ENCODE results near the gene TRABD2B.
A peak's percentile ranks its signal among the peaks of the same experiment; 100 is the strongest.

Gene TRABD2B

DNA sequence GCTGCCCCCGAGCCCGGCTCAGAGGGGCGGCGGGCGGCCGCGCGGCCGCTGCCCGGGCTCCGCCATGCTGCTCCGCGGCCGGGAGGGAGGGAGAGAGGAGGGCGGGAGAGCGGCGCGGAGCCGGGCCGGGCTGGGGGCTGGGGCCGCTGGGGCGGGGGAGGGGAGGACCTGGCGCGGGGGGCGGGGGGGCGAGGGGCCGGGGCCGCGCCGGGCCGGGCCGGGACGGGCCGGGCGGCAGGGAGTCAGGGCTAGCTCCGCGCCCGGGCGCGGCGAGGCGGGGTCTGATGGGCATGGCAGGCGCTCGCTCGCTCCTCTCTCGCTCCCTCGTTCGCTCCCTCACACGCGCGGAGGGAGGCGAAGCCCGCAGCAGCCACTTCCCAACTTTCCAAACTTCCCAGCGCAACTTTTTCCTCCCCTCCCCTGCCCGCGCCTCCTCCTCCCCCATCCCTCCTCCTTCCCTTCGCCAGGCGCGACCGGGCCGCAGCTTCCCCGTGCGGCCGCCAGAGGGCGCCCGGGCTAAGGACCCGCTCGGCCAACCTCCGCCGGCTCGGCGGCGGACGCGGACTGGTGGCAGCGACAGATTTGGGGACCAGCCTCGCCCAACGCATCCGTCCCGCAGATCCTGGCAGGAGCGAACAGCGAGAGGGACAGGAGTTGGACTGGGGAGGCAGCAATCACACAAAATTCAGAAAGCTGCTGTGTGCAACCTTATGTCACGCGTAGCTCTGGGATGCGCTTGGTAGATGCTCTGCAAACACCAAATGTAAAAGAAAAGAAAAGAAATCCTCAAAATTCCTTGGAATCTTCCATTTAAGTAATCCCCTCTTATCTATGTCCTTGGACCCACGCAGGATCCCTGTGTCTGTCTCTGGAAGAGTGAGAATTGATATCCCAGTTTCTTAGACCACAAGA lies at the start of gene TRABD2B:
Gene TRABD2B (minus strand): TSS at position 97 of the 912 bp plus-strand sequence.
- peak; percentile 30 for DNase-seq (ENCODE audit: low spot score)

DNA sequence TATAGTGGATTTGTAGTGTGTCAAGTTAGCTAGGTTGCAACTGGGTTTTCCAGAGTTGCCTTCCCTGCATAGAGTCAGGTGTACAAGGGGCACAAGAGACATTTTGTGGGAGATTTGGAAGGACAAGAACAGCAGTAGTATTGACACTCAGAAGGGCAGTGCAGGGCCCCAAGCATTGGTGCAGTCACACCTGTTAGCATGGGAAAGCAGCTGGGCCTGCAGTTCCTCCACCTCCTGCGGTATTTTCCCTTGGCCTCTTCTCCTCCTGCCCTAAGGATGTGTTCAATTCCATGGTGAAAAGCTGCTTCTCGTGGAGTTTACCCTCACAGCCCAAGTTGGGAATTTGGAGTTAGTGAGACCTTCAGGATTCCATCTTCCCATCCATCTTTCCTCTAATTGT lies 47.1 kb upstream of the TRABD2B start:
- no peak for DNase-seq (ENCODE audit: low spot score)

DNA sequence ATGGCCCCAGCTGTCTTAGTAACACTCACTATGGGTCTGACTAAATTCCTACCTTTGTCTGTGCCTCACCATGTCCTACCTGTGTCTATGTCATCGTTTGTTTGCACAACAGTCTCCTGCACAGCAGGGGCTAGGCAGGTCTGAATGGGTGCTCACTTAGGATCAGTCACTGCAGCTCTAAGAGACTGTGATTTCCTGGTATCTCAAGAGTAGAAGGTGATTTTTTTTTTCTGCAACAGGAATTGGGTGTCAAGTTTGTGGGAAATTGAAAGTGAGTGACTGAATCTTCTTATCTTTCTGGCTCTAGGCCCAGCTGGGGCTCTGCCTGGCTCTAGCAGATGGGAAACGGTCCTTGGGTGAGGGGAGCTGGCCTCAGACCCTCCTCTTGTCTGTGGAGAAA lies 46.4 kb upstream of the TRABD2B start:
- DNase-seq (ENCODE audit: low spot score) = no peak

DNA sequence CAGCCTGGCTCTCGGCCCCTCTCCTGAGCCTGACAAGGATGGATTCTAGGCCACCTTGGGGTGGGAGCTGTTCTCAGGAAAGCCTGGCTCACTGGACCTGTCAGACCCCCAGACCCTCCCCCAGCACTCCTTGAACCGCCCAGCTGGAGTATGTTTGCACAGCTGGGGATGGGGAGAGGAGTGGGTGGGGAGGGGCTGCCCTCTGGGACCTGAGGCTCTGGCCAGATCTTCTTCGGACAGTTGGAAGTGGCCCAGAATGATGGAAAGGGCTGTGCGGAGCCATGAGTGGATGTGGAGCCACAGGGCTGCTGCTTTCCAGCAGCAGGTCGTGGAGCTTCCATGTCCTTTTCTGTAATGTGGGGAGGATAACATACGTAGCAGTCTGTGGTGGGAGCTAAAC lies 43.0 kb upstream of the TRABD2B start:
- no peak for DNase-seq (ENCODE audit: low spot score)

DNA sequence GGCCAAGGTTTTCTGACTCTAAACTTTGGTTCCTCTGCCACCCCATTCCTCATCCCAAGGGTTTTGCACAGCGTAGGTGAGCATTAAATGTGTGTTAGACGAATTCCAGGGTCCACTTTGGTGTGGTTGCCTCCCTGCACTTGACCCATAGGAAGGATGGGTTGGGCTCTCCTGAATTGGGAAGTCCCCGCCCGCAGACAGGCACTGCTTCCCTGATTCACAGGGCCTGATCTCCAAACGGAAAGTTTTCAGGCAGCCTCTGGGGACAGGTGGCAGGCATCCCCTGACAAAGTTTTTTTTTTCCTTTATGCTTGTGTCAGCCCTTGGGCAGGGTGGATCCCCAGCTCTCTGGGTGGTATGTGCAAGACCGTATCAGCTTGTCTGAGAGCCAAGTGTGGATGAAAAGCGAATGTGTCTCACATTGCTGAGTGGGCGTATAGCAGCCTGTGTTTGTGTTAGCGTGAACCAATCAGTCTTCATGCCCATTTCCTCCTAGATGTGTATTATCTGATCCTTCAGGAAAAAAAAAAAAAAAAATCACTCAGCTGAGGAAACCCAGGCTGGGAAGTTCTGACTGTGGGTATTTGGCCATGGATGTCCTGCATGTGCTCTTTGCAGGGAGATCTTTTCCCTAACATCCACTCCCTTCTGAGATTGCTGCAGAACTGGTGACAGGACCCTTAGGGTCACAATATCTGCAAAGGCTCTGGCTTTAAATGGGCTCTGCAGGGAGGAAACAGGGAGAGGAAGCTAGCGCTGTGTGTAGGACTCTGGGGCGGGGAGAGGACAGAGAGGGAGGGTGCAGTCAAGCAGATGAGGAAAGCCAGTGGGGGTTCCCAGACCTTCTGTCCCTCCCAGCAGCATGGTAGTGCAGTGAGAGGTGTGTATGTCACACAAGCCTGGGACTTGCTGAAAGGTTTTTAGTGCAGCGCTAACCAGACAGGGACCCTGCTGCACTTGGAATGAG lies 42.2 kb upstream of the TRABD2B start:
- no peak for DNase-seq (ENCODE audit: low spot score)

DNA sequence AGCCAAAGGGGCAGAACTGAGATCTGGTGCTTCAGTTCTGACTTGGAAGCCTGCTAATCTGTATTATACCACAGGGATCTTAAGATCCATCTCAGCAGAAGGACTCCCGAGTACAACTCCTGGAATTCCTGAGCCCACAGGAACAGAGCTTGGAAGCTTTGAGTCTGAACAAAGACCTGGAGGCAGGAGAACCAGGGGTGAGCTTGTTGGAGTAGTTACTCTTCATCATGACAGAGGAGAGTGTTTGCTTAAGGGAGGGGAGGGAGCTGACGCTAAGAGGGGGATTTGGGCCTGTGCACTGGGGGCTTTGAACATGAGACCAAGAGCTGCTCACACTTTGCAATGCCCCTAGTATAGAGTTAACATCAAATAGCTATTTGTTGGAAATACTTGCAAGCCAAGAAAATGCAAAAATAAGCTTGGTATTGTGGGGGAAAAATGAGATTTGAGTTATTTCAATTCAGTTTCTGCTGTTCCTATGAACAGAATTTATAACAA lies 41.1 kb upstream of the TRABD2B start:
- DNase-seq (ENCODE audit: low spot score) = no peak

DNA sequence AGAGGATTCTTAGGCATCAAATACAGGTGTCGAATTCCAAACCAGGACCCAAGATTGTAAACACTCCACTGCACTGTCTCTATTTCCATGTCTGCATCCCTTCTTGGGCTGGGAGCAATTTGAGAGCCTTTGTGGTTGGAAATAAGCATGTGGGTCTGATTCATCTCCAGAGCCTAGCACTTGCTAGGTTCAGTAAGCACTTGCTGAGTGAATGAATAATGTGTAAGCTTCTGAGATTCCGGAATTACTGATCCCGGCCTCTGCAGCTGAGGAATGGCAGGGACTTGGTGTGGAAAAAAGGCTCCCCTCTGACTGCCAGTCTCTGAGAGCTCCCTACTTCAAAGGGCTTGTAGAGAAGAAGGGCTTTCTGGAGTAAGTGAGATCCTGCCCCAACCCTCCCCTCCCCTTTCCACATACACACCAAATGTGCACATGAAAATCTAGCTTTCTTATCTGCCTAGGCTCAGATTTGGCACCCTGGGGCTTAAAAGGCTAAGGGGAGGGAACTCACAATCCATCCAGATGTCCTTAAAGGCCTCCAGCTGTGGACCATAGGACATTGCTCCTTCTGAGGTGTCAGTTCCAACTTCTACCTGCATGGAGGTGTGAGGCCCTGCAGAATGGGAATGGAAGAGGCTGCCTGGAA lies 39.6 kb upstream of the TRABD2B start:
- no peak for DNase-seq (ENCODE audit: low spot score)

DNA sequence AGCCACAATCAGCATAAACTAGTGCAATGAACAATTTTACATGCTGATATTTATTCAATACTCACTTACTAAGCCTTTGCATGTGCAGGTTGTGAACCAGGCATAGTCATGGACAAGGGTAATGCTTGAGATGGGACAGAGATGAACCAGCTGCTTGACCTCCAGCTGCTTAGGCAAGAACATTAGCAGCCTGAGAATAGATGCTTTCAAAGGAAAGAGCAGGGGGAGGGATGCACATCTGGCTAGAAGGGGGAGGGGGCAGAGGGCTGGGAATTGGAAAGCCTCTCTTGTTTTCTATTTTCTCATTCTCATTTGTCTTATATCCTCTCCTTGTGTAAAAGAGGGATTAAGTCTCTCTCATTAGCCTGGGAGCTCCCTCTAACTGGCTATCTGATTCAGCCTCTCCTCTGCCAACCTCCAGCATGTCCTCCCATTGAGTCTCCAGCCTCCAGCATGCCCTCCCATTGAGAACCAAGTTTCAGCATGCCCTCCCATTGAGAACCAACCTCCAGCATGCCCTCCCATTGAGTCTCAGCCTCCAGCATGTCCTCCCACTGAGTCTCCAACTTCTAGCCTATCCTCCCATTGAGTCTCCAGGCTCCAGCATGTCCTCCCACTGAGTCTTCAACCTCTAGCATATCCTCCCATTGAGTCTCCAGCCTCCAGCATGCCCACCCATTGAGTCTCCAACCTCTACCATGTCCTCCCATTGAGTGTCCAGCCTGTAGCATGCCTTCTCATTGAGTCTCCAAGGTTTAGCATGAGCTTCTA lies 38.4 kb upstream of the TRABD2B start:
- no peak for DNase-seq (ENCODE audit: low spot score)

DNA sequence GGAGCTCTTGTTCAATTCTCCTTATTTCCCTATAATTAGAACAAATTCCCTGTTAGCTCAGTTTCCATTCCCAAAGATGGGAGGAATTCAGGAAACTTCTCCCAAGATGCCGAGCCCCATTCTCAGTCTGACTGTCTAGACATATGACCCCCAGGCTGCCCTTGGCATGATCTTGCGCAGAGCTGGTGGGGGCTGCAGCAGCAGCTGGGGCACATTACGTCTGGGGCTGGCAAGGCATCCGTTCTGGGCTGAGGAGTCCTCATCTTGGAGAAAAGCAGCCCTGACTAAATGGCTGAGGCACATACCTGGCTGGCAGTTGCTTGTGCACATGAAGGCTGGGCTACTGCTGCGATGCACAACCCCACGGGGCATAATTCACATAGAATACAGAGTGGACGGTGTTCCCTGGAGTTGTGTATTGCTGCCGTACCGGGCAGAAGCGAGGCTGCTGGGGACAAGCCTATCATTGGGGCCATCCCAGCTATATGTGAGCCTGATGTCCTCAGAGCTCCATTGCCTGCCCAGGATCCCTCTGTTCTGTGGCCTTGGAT lies 36.4 kb upstream of the TRABD2B start:
- no peak for DNase-seq (ENCODE audit: low spot score)

DNA sequence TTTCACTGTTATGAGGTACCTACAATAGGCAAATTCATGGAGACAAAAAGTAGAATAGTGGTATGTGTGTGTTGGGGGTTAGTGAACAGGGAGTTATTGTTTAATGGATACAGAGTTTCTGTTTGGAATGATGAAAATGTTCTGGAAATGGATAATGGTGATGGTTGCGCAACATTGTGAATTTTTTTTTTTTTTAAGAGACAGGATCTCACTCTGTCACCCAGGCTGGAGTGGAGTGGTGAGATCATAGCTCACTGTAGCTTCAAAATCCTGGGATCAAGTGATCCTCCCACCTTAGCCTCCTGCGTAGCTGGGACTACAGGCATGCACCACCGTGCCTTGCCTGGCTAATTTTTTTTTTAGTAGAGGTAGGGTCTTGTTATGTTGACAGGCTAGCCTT lies 34.5 kb upstream of the TRABD2B start:
- no peak for DNase-seq (ENCODE audit: low spot score)

DNA sequence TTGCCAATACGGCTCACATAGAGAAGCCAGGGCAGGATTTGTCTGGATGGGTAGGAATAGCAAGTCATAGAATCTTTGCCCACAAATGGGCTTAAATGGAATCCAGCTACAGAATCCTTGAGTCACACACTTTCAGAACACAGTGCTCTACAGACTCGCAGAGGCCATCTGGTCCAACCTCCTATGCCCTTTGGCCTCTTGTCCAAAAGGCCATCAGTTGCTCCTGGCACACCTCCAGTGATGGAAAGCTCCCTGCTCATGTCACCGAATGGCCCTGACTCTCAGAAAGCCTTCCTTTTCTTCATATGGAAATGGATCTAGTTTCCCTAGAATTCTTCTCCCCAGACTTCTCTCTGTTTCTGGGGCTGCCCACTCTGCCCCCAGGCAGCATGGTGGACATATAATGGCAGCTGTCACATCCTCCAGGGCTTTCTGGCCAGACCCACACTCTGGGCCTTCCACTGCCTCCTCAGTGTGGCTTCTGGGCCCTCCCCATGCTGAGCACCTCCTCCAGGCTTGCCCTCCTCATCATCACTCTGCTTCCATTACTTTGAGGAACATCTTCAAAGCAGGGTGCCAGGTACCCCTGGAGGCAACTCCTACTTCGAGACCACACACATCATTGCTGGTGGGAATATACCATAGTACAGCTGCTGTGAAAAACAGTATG lies 33.6 kb upstream of the TRABD2B start:
- DNase-seq (ENCODE audit: low spot score) = no peak

DNA sequence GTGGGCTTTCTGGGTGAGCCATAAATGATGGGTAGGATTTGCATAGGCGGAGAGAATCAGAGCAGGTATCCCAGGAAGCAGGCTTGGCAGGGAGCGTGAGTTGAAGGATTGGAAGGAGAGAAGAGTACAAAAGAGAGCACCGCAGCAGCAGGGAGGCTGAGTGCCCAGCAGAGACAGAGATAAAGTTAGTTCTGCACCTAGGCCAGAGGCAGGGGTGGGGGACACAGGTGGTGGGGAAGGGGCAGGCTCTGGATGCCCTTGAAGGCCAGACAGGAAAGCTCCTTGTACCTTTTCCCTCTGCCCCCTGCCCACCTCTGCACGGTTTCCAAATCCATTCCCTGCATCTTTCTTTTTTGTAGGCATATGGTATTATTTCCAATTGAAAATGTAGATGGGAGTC lies 33.0 kb upstream of the TRABD2B start:
- DNase-seq (ENCODE audit: low spot score) = no peak

DNA sequence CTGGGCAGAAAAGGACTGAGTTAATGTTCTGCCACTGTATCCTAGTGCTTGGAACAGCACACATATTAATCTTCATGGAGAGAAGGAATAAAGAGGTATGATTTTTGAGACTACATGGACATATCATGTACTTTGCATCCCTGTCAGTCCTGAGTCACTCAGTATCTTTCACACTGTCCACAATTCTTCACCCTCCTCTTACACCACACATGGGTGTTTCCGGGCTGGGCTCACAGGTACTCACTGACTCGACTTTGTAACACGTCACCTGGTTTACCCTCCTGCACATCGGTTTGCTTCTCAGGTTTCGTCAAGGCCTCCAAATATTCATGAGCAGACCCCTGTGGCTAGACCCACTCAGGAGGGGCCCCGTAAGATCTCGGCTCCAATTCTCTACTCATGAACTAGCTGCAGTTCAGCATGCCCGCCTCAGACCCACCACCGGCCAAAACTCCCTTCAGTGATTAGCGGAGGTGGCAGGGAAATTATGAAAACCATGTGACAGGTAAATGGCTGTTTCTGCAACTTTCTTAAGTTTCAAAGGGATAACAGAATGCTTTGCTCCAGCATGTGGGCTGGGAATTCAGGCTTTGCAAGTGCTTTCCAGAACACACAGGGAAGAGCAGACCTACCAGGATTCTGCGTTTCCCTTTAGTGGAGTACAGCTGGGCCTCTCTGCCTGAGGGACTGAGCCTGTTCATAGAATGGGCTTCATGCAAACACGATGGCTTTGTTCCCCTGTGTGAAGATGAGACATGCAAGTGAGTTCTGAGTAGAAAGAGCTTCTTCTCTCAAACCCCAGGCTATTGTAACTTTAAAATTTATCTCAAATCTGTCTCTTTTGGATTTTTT lies 31.3 kb upstream of the TRABD2B start:
- no peak for DNase-seq (ENCODE audit: low spot score)

DNA sequence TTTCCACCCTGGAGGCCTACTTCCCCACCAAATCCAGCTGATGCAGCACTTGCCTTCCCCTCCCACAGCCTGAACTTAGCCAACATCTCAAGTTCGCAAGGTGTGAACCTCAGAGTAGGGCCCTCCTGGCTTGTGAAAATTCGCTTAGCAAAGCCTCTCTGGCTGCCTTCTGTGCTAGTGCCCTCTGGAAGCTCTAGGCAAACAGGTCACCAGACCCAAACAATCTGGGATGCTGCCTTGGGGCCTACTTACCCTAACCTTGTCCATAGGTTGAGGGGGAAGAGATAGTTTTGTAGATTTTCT lies 30.3 kb upstream of the TRABD2B start:
- no peak for DNase-seq (ENCODE audit: low spot score)

DNA sequence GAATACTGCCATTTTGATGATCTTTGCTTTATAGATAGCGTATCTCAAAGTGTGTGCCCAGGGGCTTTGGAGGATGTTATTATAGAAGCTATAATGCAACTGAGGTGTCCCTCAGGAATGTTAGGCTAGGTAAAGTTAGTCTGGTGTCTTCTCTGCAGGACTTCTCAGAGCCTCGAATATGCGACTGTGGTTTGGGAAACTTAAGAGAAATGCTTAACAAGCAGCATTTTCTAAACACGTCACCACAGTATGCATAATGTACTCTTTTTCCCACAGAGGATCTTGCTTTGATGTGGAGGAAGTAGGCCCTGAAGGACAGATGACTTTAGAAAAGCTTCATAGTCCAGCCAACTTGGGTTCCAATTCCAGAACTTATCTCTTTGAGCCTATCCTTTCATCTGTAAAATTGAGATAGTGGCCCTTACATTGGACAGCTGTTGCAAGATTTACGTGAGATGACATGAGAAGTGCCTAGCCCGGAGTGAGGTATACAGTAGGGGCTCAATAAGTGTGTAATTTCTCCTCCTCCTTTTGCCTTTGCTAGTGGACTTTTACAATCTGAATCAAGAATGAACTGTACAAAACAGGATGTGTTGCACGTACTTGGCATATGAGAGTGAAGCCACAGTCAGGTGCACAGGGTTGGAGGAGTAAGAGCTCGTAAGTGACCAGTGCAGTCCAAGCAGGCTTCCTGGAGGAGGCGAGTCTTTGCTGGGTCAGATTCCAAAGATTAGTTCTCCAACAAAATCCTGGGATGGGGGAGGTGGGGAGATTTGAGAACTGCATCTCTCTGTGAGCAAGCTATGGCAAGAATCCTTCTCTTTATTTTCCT lies 29.7 kb upstream of the TRABD2B start:
- DNase-seq (ENCODE audit: low spot score) = no peak

DNA sequence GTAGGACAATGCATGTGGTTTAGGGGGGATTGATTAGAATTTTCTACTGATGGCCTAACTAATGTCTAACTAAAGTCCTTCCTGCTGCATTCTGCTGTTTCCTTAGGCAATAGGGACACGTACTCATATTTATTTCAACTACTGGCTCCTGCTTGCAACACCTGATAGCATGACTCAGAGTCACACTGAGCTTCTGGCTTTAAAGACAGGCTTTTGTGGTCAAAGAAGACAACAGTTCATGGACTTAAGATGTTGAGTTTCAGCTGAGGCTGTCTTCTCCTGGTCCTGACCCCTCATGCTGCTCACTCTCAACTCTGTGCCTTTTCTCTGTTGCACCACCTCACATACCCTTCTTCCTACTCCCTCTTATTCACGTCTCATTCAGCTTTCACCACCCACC lies 29.1 kb upstream of the TRABD2B start:
- DNase-seq (ENCODE audit: low spot score) = no peak

DNA sequence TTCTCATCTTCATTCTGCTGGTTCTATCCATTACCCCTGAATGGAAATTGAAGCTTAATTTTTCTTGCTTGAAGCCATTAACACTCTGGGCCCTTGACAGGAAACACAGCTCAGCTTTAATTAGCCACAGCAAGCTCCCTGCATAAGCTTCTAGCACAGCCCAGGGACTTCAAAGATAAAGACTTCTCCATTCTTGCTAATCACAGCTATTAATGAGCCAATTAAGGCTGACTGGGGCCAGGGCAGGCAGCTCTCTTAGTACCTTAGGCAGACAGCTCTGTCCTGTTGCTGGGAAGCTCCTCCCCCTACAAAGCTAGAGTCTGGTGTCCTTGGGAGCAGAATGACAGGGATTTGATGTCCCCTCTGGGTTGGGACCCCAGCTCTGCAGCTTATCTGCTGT lies 27.9 kb upstream of the TRABD2B start:
- DNase-seq (ENCODE audit: low spot score) = no peak

DNA sequence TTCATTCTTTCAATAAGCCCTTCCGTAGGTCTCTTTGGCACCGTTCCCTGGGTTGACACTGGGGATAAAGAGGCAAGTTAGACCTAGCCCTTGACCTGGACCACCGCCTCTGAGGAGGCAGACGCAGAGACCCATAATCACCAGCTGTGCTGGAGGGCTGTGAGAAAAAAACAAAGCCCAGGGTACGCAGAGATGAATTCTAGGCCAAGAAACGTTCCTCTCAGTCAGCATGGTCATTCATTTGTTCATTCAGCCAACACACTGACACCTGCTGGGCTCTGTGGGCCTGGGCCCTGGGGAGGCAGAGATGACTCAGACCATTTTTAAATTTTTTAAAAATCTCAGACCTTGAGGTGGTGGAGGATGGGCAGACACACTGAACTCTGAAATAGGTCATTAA lies 26.3 kb upstream of the TRABD2B start:
- no peak for DNase-seq (ENCODE audit: low spot score)

DNA sequence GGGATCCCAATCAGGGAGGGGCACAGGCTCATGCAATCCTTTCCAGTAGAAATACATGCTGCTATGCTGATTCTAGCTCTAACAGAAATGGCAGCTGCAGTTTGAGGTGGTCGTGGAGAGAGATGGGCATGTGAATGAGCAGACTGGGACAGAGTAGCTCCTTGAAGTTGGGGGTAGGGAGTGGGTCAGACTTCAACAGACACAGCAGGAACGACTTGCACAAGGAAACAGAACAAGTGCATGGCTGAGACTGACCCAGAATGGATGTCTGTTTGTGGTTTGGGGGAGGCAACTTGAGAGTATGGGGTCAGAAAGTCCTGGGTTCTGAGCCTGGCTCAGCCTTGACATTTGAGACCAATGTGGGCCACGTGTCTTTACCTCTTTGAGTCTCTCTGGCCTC lies 25.1 kb upstream of the TRABD2B start:
- no peak for DNase-seq (ENCODE audit: low spot score)
